MCF 10A (cell line): Measurements from ENCODE around the gene UNC50. TPM values are rescaled to one million over a fixed set of nuclear protein-coding genes. Genes with fewer than 3 reads are reported as not detected.
"Not testable (repeated sequence)": the region's sequence is repeated elsewhere in the genome, so short reads cannot be mapped to it uniquely, and the experiment has no call there.

Source experiments
- BruUV-seq: library from RNA; stranded (reverse); fragments of 400-500 nt; replicated peaks from 2 replicates; lab custom pipeline; 2021; lab: Mats Ljungman, UMichigan
- CTCF ChIA-PET: fragments of 300-600 bp; sonication (Branson Sonifier 250); formaldehyde crosslinking; extraction: SDS; loops from one replicate; lab custom pipeline; 2021; ENCODE audit warnings: antibody characterized with exemption, inconsistent platforms; lab: Yijun Ruan, JAX
- POLR2A ChIA-PET: fragments of 300-600, 350-650 bp; sonication (Branson Sonifier 250); formaldehyde crosslinking; extraction: SDS; loops from one replicate; lab custom pipeline; 2020; ENCODE audit warnings: antibody characterized with exemption, inconsistent platforms; lab: Yijun Ruan, JAX
- DNase-seq: peaks from one replicate; pipeline ENCODE4 v3.0.0-alpha.2; 2018; ENCODE audit not compliant: unreplicated experiment
- H3K27ac Mint-ChIP-seq: one replicate; pipeline ENCODE4 v1.8.0; 2022; ENCODE audit warnings: mild to moderate bottlenecking, low read depth, mixed read lengths; ENCODE audit not compliant: unreplicated experiment
- H3K27me3 Mint-ChIP-seq: one replicate; pipeline ENCODE4 v1.8.0; 2022; ENCODE audit warnings: mixed read lengths; ENCODE audit not compliant: insufficient read depth, unreplicated experiment
- H3K36me3 Mint-ChIP-seq: one replicate; pipeline ENCODE4 v1.8.0; 2022; ENCODE audit warnings: mild to moderate bottlenecking, moderate library complexity, mixed read lengths; ENCODE audit not compliant: insufficient read depth, unreplicated experiment
- H3K4me1 Mint-ChIP-seq: one replicate; pipeline ENCODE4 v1.8.0; 2022; ENCODE audit warnings: mixed read lengths; ENCODE audit not compliant: insufficient read depth, unreplicated experiment
- H3K4me3 Mint-ChIP-seq: one replicate; pipeline ENCODE4 v1.8.0; 2022; ENCODE audit warnings: mild to moderate bottlenecking, moderate library complexity, mixed read lengths; ENCODE audit not compliant: unreplicated experiment
- H3K9me3 Mint-ChIP-seq: one replicate; pipeline ENCODE4 v1.8.0; 2022; ENCODE audit warnings: mixed read lengths; ENCODE audit not compliant: unreplicated experiment
- CTCF ChIP-seq: fragments of 200-600 bp; IDR thresholded peaks from one replicate; pipeline ENCODE4 v1.8.0; 2022; ENCODE audit warnings: antibody characterized with exemption, mild to moderate bottlenecking; ENCODE audit not compliant: unreplicated experiment
- intact Hi-C: fragments of 100-400 bp; cut with micrococcal nuclease; formaldehyde crosslinking; loops from 2 replicates; pipeline ENCODE4 v1.14.1; 2022
- total RNA-seq: library from RNA; stranded (reverse); gene quantifications from 2 replicates; pipeline ENCODE4 v1.2.3, GENCODE V29; 2022

The UNC50 gene
- total RNA-seq, 1 experiment from 2014 or later = 36.9 TPM

GRCh38 chr2:98592565-98592964 is 15.8 kb upstream of the UNC50 start:
- ChIA-PET POLR2A (no interaction called here), CTCF (no interaction called here)
- no peak overlapping the region for H3K27ac Mint-ChIP-seq
- H3K27me3 Mint-ChIP-seq = no peaks in the 10 kb centered on the region
- no peak for DNase-seq
- BruUV-seq = no TSS peak
- no peaks in the 10 kb centered on the region for H3K4me1 Mint-ChIP-seq
- H3K9me3 Mint-ChIP-seq = no peaks in the 10 kb centered on the region
- intact Hi-C loops = no loop called here
- no peak for TF ChIP-seq CTCF
- H3K36me3 Mint-ChIP-seq = peaks cover 19% of the 10 kb centered on the region
- no peak overlapping the region for H3K4me3 Mint-ChIP-seq

GRCh38 chr2:98594665-98595064 is 13.7 kb upstream of the UNC50 start:
- H3K27ac Mint-ChIP-seq, BruUV-seq, intact Hi-C loops, H3K27me3 Mint-ChIP-seq, H3K4me3 Mint-ChIP-seq, DNase-seq, H3K4me1 Mint-ChIP-seq, H3K9me3 Mint-ChIP-seq, POLR2A ChIA-PET: not testable (repeated sequence)
- CTCF ChIA-PET = interaction anchor here (0.7 kb wide), 1 partner anchor 513 kb away, joined by 3 read pairs; no protein-coding TSS in a partner anchor
- H3K36me3 Mint-ChIP-seq = peaks cover 17% of the 10 kb centered on the region

- DNase-seq = peak; percentile 61
- Mint-ChIP-seq H3K4me1 (peaks cover 12% of the 10 kb centered on the region), H3K36me3 (peaks cover 50% of the 10 kb centered on the region), H3K4me3 (peak overlapping the region; percentile 6), H3K27ac (peak overlapping the region; percentile 54), H3K9me3 (no peaks in the 10 kb centered on the region), H3K27me3 (no peaks in the 10 kb centered on the region)
- intact Hi-C loops = no loop called here
- POLR2A ChIA-PET = interaction anchor here (1.0 to 1.5 kb wide), 3 partner anchors 8 to 188 kb away, joined by 3 to 6 read pairs (median 3); no protein-coding TSS in a partner anchor
- CTCF ChIA-PET = interaction anchor here (0.7 kb wide), 2 partner anchors 113 to 788 kb away, joined by 3 read pairs; no protein-coding TSS in a partner anchor
- no TSS peak for BruUV-seq
- no peak for TF ChIP-seq CTCF
These were observed 9.5 kb upstream of the UNC50 start for GRCh38 chr2:98598781-98599428.

- Mint-ChIP-seq H3K9me3 (no peaks in the 10 kb centered on the region), H3K4me3 (no peak overlapping the region), H3K27ac (no peak overlapping the region), H3K4me1 (peaks cover 30% of the 10 kb centered on the region), H3K27me3 (no peaks in the 10 kb centered on the region), H3K36me3 (peaks cover 64% of the 10 kb centered on the region)
- intact Hi-C loops = loop anchor here (1.0 to 5.0 kb wide), 2 partner anchors 34 to 188 kb away; no protein-coding TSS in a partner anchor
- CTCF ChIA-PET = interaction anchor here (0.7 to 3.5 kb wide), 4 partner anchors 189 to 310 kb away, joined by 3 to 19 read pairs (median 4); no protein-coding TSS in a partner anchor
- no TSS peak for BruUV-seq
- DNase-seq = peak; percentile 53
- POLR2A ChIA-PET = interaction anchor here (0.7 kb wide), 1 partner anchor 106 kb away, joined by 3 read pairs; no protein-coding TSS in a partner anchor
- peak; percentile 65 for TF ChIP-seq CTCF
These were observed 6.8 kb upstream of the UNC50 start for GRCh38 chr2:98601532-98602132.
